ENCODE measurements around the gene CACNB1. TPM values are rescaled to one million over a fixed set of nuclear protein-coding genes. Genes with fewer than 3 reads are reported as not detected.

Gene CACNB1
- total RNA-seq, 1 donor from 2014 or later = 20.4 TPM

GRCh38 chr17:39200957-39201510 lies 3.6 kb upstream of the CACNB1 start:
- intact Hi-C loops (cut with micrococcal nuclease) = loop anchor here (10.0 kb wide), 1 partner anchor 204 kb away; the partner anchor contains the start of gene FBXL20
- Mint-ChIP-seq H3K36me3 (ENCODE audit: low read depth) (peaks cover 51% of the 10 kb centered on the region), H3K27ac (peak overlapping the region; percentile 98)

GRCh38 chr17:39200070-39200879 lies 2.8 kb upstream of the CACNB1 start, which contains the start of gene RPL19:
RPL19 (plus strand) TSS chr17:39200283; CDS start chr17:39200345, 62 bp downstream.
- Mint-ChIP-seq H3K27me3 (no peaks in the 10 kb centered on the region), H3K9me3 (no peaks in the 10 kb centered on the region), H3K4me3 (peak within 1 kb of the TSS; percentile 98), H3K4me1 (peaks cover 52% of the 10 kb centered on the region), H3K36me3 (ENCODE audit: low read depth) (peaks cover 50% of the 10 kb centered on the region), H3K27ac (peak within 1 kb of the TSS; percentile 98)
- DNase-seq = peak; percentile 94
- intact Hi-C loops (cut with micrococcal nuclease) = loop anchor here (10.0 kb wide), 1 partner anchor 205 kb away; the partner anchor contains the start of gene FBXL20

More at GRCh38 chr17:39200957-39201510, 3.6 kb upstream of the CACNB1 start:
- no peak for DNase-seq
- Mint-ChIP-seq H3K4me1 (peaks cover 45% of the 10 kb centered on the region), H3K4me3 (peak overlapping the region; percentile 98), H3K9me3 (no peaks in the 10 kb centered on the region), H3K27me3 (no peaks in the 10 kb centered on the region)

GRCh38 chr17:39199820-39200069 lies 2.3 kb upstream of the CACNB1 start:
- Mint-ChIP-seq H3K36me3 (ENCODE audit: low read depth) (peaks cover 46% of the 10 kb centered on the region), H3K27me3 (no peaks in the 10 kb centered on the region), H3K4me1 (peaks cover 52% of the 10 kb centered on the region), H3K4me3 (peak overlapping the region; percentile 98), H3K27ac (peak overlapping the region; percentile 98), H3K9me3 (no peaks in the 10 kb centered on the region)
- intact Hi-C loops (cut with micrococcal nuclease) = loop anchor here (5.0 to 10.0 kb wide), 2 partner anchors 47 to 205 kb away; partner anchors contain the start of genes FBXL20 and PLXDC1
- DNase-seq = peak; percentile 96

- H3K4me3 Mint-ChIP-seq = peak overlapping the region; percentile 98
- no peaks in the 10 kb centered on the region for H3K9me3 Mint-ChIP-seq
- H3K27me3 Mint-ChIP-seq = no peaks in the 10 kb centered on the region
- peaks cover 57% of the 10 kb centered on the region for H3K4me1 Mint-ChIP-seq
- peaks cover 35% of the 10 kb centered on the region for H3K36me3 Mint-ChIP-seq (ENCODE audit: low read depth)
- intact Hi-C loops (cut with micrococcal nuclease) = loop anchor here (5.0 kb wide), 1 partner anchor 46 kb away; the partner anchor contains the start of gene PLXDC1
- peak overlapping the region; percentile 75 for H3K27ac Mint-ChIP-seq
- DNase-seq = no peak
These were observed 707 bp upstream of the CACNB1 start for GRCh38 chr17:39198186-39198566.

- Mint-ChIP-seq H3K36me3 (ENCODE audit: low read depth) (peaks cover 33% of the 10 kb centered on the region), H3K27ac (peak overlapping the region; percentile 72), H3K9me3 (no peaks in the 10 kb centered on the region), H3K4me3 (peak overlapping the region; percentile 98), H3K27me3 (no peaks in the 10 kb centered on the region), H3K4me1 (peaks cover 53% of the 10 kb centered on the region)
- intact Hi-C loops (cut with micrococcal nuclease) = loop anchor here (5.0 kb wide), 1 partner anchor 45 kb away; the partner anchor contains the start of gene PLXDC1
- peak; percentile 69 for DNase-seq
These were observed 619 bp downstream of the CACNB1 start for GRCh38 chr17:39196808-39197291.

GRCh38 chr17:39196241-39196807 lies 1.1 kb downstream of the CACNB1 start:
- Mint-ChIP-seq H3K27ac (peak overlapping the region; percentile 45), H3K4me3 (peak overlapping the region; percentile 98), H3K27me3 (no peaks in the 10 kb centered on the region), H3K9me3 (no peaks in the 10 kb centered on the region), H3K4me1 (peaks cover 50% of the 10 kb centered on the region), H3K36me3 (ENCODE audit: low read depth) (peaks cover 29% of the 10 kb centered on the region)
- intact Hi-C loops (cut with micrococcal nuclease) = loop anchor here (5.0 kb wide), 1 partner anchor 44 kb away; the partner anchor contains the start of gene PLXDC1
- DNase-seq = no peak

GRCh38 chr17:39195568-39196160 lies 1.8 kb downstream of the CACNB1 start:
- Mint-ChIP-seq H3K27ac (peak overlapping the region; percentile 72), H3K4me1 (peaks cover 46% of the 10 kb centered on the region), H3K9me3 (no peaks in the 10 kb centered on the region), H3K36me3 (ENCODE audit: low read depth) (peaks cover 23% of the 10 kb centered on the region), H3K27me3 (no peaks in the 10 kb centered on the region), H3K4me3 (peak overlapping the region; percentile 98)
- no peak for DNase-seq
- intact Hi-C loops (cut with micrococcal nuclease) = loop anchor here (5.0 kb wide), 1 partner anchor 43 kb away; the partner anchor contains the start of gene PLXDC1

GRCh38 chr17:39194985-39195524 lies 2.4 kb downstream of the CACNB1 start:
- Mint-ChIP-seq H3K36me3 (ENCODE audit: low read depth) (peaks cover 18% of the 10 kb centered on the region), H3K4me1 (peaks cover 44% of the 10 kb centered on the region), H3K27me3 (no peaks in the 10 kb centered on the region), H3K4me3 (peak overlapping the region; percentile 44), H3K27ac (no peak overlapping the region), H3K9me3 (no peaks in the 10 kb centered on the region)
- no peak for DNase-seq
- intact Hi-C loops (cut with micrococcal nuclease) = loop anchor here (5.0 kb wide), 1 partner anchor 43 kb away; the partner anchor contains the start of gene PLXDC1

- H3K4me3 Mint-ChIP-seq = no peak overlapping the region
- peaks cover 14% of the 10 kb centered on the region for H3K36me3 Mint-ChIP-seq (ENCODE audit: low read depth)
- H3K27me3 Mint-ChIP-seq = no peaks in the 10 kb centered on the region
- no peak for DNase-seq
- intact Hi-C loops (cut with micrococcal nuclease) = no loop called here
- H3K9me3 Mint-ChIP-seq = no peaks in the 10 kb centered on the region
- peak overlapping the region; percentile 25 for H3K27ac Mint-ChIP-seq
- peaks cover 39% of the 10 kb centered on the region for H3K4me1 Mint-ChIP-seq
These were observed 3.1 kb downstream of the CACNB1 start for GRCh38 chr17:39194089-39194984.

GRCh38 chr17:39193346-39193745 lies 4.1 kb downstream of the CACNB1 start:
- DNase-seq = no peak
- H3K27me3 Mint-ChIP-seq = no peaks in the 10 kb centered on the region

GRCh38 chr17:39192901-39193300 lies 4.6 kb downstream of the CACNB1 start:
- no peak overlapping the region for H3K27ac Mint-ChIP-seq
- no peaks in the 10 kb centered on the region for H3K9me3 Mint-ChIP-seq
- H3K36me3 Mint-ChIP-seq (ENCODE audit: low read depth) = peaks cover 14% of the 10 kb centered on the region
- intact Hi-C loops (cut with micrococcal nuclease) = no loop called here
- no peak overlapping the region for H3K4me3 Mint-ChIP-seq
- DNase-seq = no peak
- no peaks in the 10 kb centered on the region for H3K27me3 Mint-ChIP-seq
- peaks cover 26% of the 10 kb centered on the region for H3K4me1 Mint-ChIP-seq

More at GRCh38 chr17:39193346-39193745, 4.1 kb downstream of the CACNB1 start:
- Mint-ChIP-seq H3K27ac (no peak overlapping the region), H3K36me3 (ENCODE audit: low read depth) (peaks cover 14% of the 10 kb centered on the region), H3K4me3 (no peak overlapping the region), H3K9me3 (no peaks in the 10 kb centered on the region), H3K4me1 (peaks cover 31% of the 10 kb centered on the region)
- intact Hi-C loops (cut with micrococcal nuclease) = no loop called here

- intact Hi-C loops (cut with micrococcal nuclease) = no loop called here
- Mint-ChIP-seq H3K9me3 (no peaks in the 10 kb centered on the region), H3K27ac (peak overlapping the region; percentile 22)
These were observed 5.5 kb downstream of the CACNB1 start for GRCh38 chr17:39191750-39192510.

More at GRCh38 chr17:39191750-39192510, 5.5 kb downstream of the CACNB1 start:
- Mint-ChIP-seq H3K36me3 (ENCODE audit: low read depth) (peaks cover 20% of the 10 kb centered on the region), H3K4me1 (peaks cover 26% of the 10 kb centered on the region), H3K27me3 (no peaks in the 10 kb centered on the region), H3K4me3 (no peak overlapping the region)
- DNase-seq = no peak

Measured in activated CD4-positive, alpha-beta T cell treated with anti-CD3 and anti-CD28 coated beads, Interleukin-2, amount 10 ng/mL, durations not matched to agents 24 days and 14 days (primary cell).